Osteoblast (primary cell): ENCODE measurements around the gene ZNF217. TPM values are rescaled to one million over a fixed set of nuclear protein-coding genes. Genes with fewer than 3 reads are reported as not detected.

Source experiments
- DNase-seq: peaks from one replicate; pipeline ENCODE4 v3.0.0; 2011; ENCODE audit warnings: low spot score, mixed read lengths; ENCODE audit not compliant: insufficient read length; ENCODE audit errors: missing footprints
- H2AFZ ChIP-seq: 2 replicates; pipeline ENCODE4 v1.6.0; 2011; ENCODE audit warnings: mild to moderate bottlenecking, low read length
- H3K27ac ChIP-seq: 2 replicates; pipeline ENCODE4 v1.5.1; 2011; ENCODE audit warnings: mild to moderate bottlenecking, low read depth, low read length, moderate library complexity
- H3K27me3 ChIP-seq: 2 replicates; pipeline ENCODE4 v1.6.0; 2012; ENCODE audit warnings: mild to moderate bottlenecking, control low read depth, inconsistent platforms, low read length, moderate library complexity; ENCODE audit not compliant: insufficient read depth
- H3K36me3 ChIP-seq: 2 replicates; pipeline ENCODE4 v1.5.1; 2011; ENCODE audit warnings: mild to moderate bottlenecking, low read length, control low read depth, moderate library complexity; ENCODE audit not compliant: insufficient read depth
- H3K4me1 ChIP-seq: 2 replicates; pipeline ENCODE4 v1.5.1; 2011; ENCODE audit warnings: mild to moderate bottlenecking, low read length, control low read depth, moderate library complexity; ENCODE audit not compliant: insufficient read depth
- H3K4me2 ChIP-seq: 2 replicates; pipeline ENCODE4 v1.6.0; 2011; ENCODE audit warnings: mild to moderate bottlenecking, low read length; ENCODE audit not compliant: insufficient read depth
- H3K4me3 ChIP-seq: fragments of 200-600 bp; sonication (generic); 3 replicates; pipeline ENCODE4 v1.5.1; 2012; ENCODE audit warnings: mild to moderate bottlenecking, low read length, inconsistent platforms; ENCODE audit not compliant: insufficient read depth
- H3K79me2 ChIP-seq: 2 replicates; pipeline ENCODE4 v1.6.0; 2012; ENCODE audit warnings: mild to moderate bottlenecking, low read length, control low read depth, inconsistent platforms; ENCODE audit not compliant: insufficient read depth
- H3K9me3 ChIP-seq: 2 replicates; pipeline ENCODE4 v1.5.1; 2011; ENCODE audit warnings: low read depth, low read length, control low read depth
- H4K20me1 ChIP-seq: 2 replicates; pipeline ENCODE4 v1.6.0; 2012; ENCODE audit warnings: mild to moderate bottlenecking, low read length, control low read depth; ENCODE audit not compliant: insufficient read depth
- CTCF ChIP-seq: IDR thresholded peaks from 2 replicates; pipeline ENCODE4 v1.5.1; 2011; ENCODE audit warnings: mild to moderate bottlenecking, low read depth, low read length, moderate library complexity; ENCODE audit errors: extremely low read depth
- total RNA-seq: library from RNA; depleted of rRNA; stranded (reverse); fragments of >200 nt; gene quantifications from 2 replicates; pipeline ENCODE4 v1.2.3, GENCODE V29; 2012

Gene ZNF217
- total RNA-seq, 1 donor, result 26.4 TPM

GRCh38 chr20:53574259-53574789 lies 19.3 kb downstream of the ZNF217 start:
- no peak for DNase-seq
- Histone ChIP-seq H3K79me2 (peaks cover 99% of the 10 kb centered on the region), H3K4me2 (no peak overlapping the region), H3K9me3 (no peaks in the 10 kb centered on the region), H4K20me1 (peaks cover 26% of the 10 kb centered on the region), H3K36me3 (peaks cover 83% of the 10 kb centered on the region), H3K27ac (no peak overlapping the region), H2AFZ (no peak overlapping the region), H3K27me3 (no peaks in the 10 kb centered on the region), H3K4me1 (peaks cover 10% of the 10 kb centered on the region), H3K4me3 (no peak overlapping the region)
- no peak for TF ChIP-seq CTCF

- peaks cover 91% of the 10 kb centered on the region for H3K36me3 ChIP-seq
- H3K27me3 ChIP-seq, result no peaks in the 10 kb centered on the region
- no peaks in the 10 kb centered on the region for H3K4me1 ChIP-seq
- H3K4me2 ChIP-seq, result no peak overlapping the region
- no peak for DNase-seq
- no peak for TF ChIP-seq CTCF
- no peak overlapping the region for H3K4me3 ChIP-seq
- no peak overlapping the region for H3K27ac ChIP-seq
- peaks cover 26% of the 10 kb centered on the region for H4K20me1 ChIP-seq
- no peaks in the 10 kb centered on the region for H3K9me3 ChIP-seq
- no peak overlapping the region for H2AFZ ChIP-seq
- peaks cover 92% of the 10 kb centered on the region for H3K79me2 ChIP-seq
These were observed 21.9 kb downstream of the ZNF217 start for GRCh38 chr20:53571555-53572286.

- DNase-seq, result no peak
- TF ChIP-seq CTCF, result no peak
- Histone ChIP-seq H3K36me3 (peaks cover 89% of the 10 kb centered on the region), H3K4me3 (no peak overlapping the region), H4K20me1 (peaks cover 25% of the 10 kb centered on the region), H2AFZ (no peak overlapping the region), H3K27me3 (no peaks in the 10 kb centered on the region), H3K9me3 (no peaks in the 10 kb centered on the region), H3K4me1 (no peaks in the 10 kb centered on the region), H3K4me2 (no peak overlapping the region), H3K27ac (no peak overlapping the region), H3K79me2 (peaks cover 82% of the 10 kb centered on the region)
These were observed 23.0 kb downstream of the ZNF217 start for GRCh38 chr20:53570446-53571276.
